Subcutaneous abdominal adipose tissue (tissue), 5 donors: Measurements from ENCODE around the gene PPP3CA.
"Not testable (repeated sequence)": the region's sequence is repeated elsewhere in the genome, so short reads cannot be mapped to it uniquely, and the experiment has no call there.

Experiments used
- H3K27ac ChIP-seq: one replicate; pipeline ENCODE4 v1.7.0; 2013; ENCODE audit warnings: low read depth, mild to moderate bottlenecking, inconsistent platforms, low read length, moderate library complexity
- H3K27me3 ChIP-seq, 5 donors: one replicate each; pipeline ENCODE4 v1.7.0; 2013; ENCODE audit warnings: low read length in 5 of 5, inconsistent platforms in 1 of 5; ENCODE audit not compliant: control insufficient read depth in 5 of 5, insufficient read depth in 4 of 5
- H3K36me3 ChIP-seq, 5 donors: one replicate each; pipeline ENCODE4 v1.7.0; 2013; ENCODE audit warnings: low read length in 5 of 5; ENCODE audit not compliant: control insufficient read depth in 5 of 5, insufficient read depth in 5 of 5
- H3K4me1 ChIP-seq, 5 donors: one replicate each; pipeline ENCODE4 v1.7.0; 2013; ENCODE audit warnings: low read length in 5 of 5, mild to moderate bottlenecking in 3 of 5, moderate library complexity in 1 of 5; ENCODE audit not compliant: control insufficient read depth in 5 of 5, insufficient read depth in 5 of 5
- H3K4me3 ChIP-seq, 5 donors: one replicate each; pipeline ENCODE4 v1.7.0; 2013; ENCODE audit warnings: low read length in 5 of 5, low read depth in 1 of 5
- H3K9ac ChIP-seq, 5 donors: one replicate each; pipeline ENCODE4 v1.7.0; 2013; ENCODE audit warnings: low read length in 5 of 5, mild to moderate bottlenecking in 4 of 5, moderate library complexity in 3 of 5
- H3K9me3 ChIP-seq, 5 donors: one replicate each; pipeline ENCODE4 v1.7.0; 2013; ENCODE audit warnings: low read length in 5 of 5; ENCODE audit not compliant: control insufficient read depth in 5 of 5
- donor health status: healthy.
- donor health status: healthy.
- donor health status: healthy.
- donor health status: healthy.
- donor health status: healthy.

Gene PPP3CA

GRCh38 chr4:101104312-101105052, 242.8 kb downstream of the PPP3CA start:
- H3K36me3 ChIP-seq: peaks cover 0 to 7% (median 0%) of the 10 kb centered on the region in 5 donors
- no peaks in the 10 kb centered on the region for H3K9me3 ChIP-seq
- H3K4me1 ChIP-seq: peaks cover 2 to 31% (median 22%) of the 10 kb centered on the region in 5 donors
- no peak overlapping the region for H3K9ac ChIP-seq
- no peak overlapping the region for H3K27ac ChIP-seq
- H3K27me3 ChIP-seq: no peaks in the 10 kb centered on the region
- no peak overlapping the region for H3K4me3 ChIP-seq

- no peaks in the 10 kb centered on the region for H3K9me3 ChIP-seq
- H3K36me3 ChIP-seq: peaks cover 0 to 7% (median 0%) of the 10 kb centered on the region in 5 donors
- peaks cover 2 to 31% (median 18%) of the 10 kb centered on the region in 5 donors for H3K4me1 ChIP-seq
- no peak overlapping the region for H3K9ac ChIP-seq
- H3K27me3 ChIP-seq: no peaks in the 10 kb centered on the region
- H3K27ac ChIP-seq: no peak overlapping the region
- no peak overlapping the region for H3K4me3 ChIP-seq
Measured at GRCh38 chr4:101103381-101104142, 243.8 kb downstream of the PPP3CA start.

- Histone ChIP-seq H3K27me3 (no peaks in the 10 kb centered on the region), H3K9me3 (no peaks in the 10 kb centered on the region), H3K9ac (no peak overlapping the region), H3K4me3 (no peak overlapping the region), H3K27ac (no peak overlapping the region), H3K4me1 (peaks cover 2 to 31% (median 18%) of the 10 kb centered on the region in 5 donors), H3K36me3 (peaks cover 0 to under 1% (median 0%) of the 10 kb centered on the region in 5 donors)
Measured at GRCh38 chr4:101102114-101102742, 245.1 kb downstream of the PPP3CA start.

GRCh38 chr4:101101072-101101471, 246.3 kb downstream of the PPP3CA start:
- Histone ChIP-seq H3K9ac (no peak overlapping the region), H3K27ac (no peak overlapping the region), H3K9me3 (no peaks in the 10 kb centered on the region), H3K4me1 (peaks cover 2 to 24% (median 18%) of the 10 kb centered on the region in 5 donors), H3K27me3 (no peaks in the 10 kb centered on the region), H3K36me3 (no peaks in the 10 kb centered on the region), H3K4me3 (no peak overlapping the region)

- Histone ChIP-seq H3K4me1 (peaks cover 2 to 20% (median 18%) of the 10 kb centered on the region in 5 donors), H3K4me3 (no peak overlapping the region), H3K36me3 (no peaks in the 10 kb centered on the region), H3K27me3 (no peaks in the 10 kb centered on the region), H3K27ac (no peak overlapping the region), H3K9ac (no peak overlapping the region), H3K9me3 (no peaks in the 10 kb centered on the region)
Measured at GRCh38 chr4:101098666-101099400, 248.5 kb downstream of the PPP3CA start.

GRCh38 chr4:101092609-101093008, 254.7 kb downstream of the PPP3CA start:
- H3K4me3 ChIP-seq, H3K4me1 ChIP-seq, H3K9me3 ChIP-seq, H3K27ac ChIP-seq, H3K27me3 ChIP-seq, H3K9ac ChIP-seq, H3K36me3 ChIP-seq: not testable (repeated sequence)

GRCh38 chr4:101089168-101089567, 258.2 kb downstream of the PPP3CA start:
- H3K9me3 ChIP-seq: no peaks in the 10 kb centered on the region
- H3K27ac ChIP-seq: no peak overlapping the region
- H3K9ac ChIP-seq: no peak overlapping the region
- H3K36me3 ChIP-seq: peaks cover 2 to 8% (median 5%) of the 10 kb centered on the region in 5 donors
- H3K27me3 ChIP-seq: no peaks in the 10 kb centered on the region
- no peaks in the 10 kb centered on the region for H3K4me1 ChIP-seq
- H3K4me3 ChIP-seq: no peak overlapping the region

GRCh38 chr4:101086801-101087586, 260.3 kb downstream of the PPP3CA start:
- H3K9ac ChIP-seq: no peak overlapping the region
- no peaks in the 10 kb centered on the region for H3K27me3 ChIP-seq
- H3K36me3 ChIP-seq: peaks cover 3 to 10% (median 7%) of the 10 kb centered on the region in 5 donors
- H3K27ac ChIP-seq: no peak overlapping the region
- H3K4me3 ChIP-seq: no peak overlapping the region
- peaks cover 0 to 3% (median 0%) of the 10 kb centered on the region in 5 donors for H3K4me1 ChIP-seq
- no peaks in the 10 kb centered on the region for H3K9me3 ChIP-seq

GRCh38 chr4:101083131-101083530, 264.2 kb downstream of the PPP3CA start:
- H3K9me3 ChIP-seq: no peaks in the 10 kb centered on the region
- no peak overlapping the region for H3K9ac ChIP-seq
- no peak overlapping the region for H3K4me3 ChIP-seq
- no peaks in the 10 kb centered on the region for H3K27me3 ChIP-seq
- H3K27ac ChIP-seq: no peak overlapping the region
- peaks cover 3 to 17% (median 6%) of the 10 kb centered on the region in 5 donors for H3K36me3 ChIP-seq
- H3K4me1 ChIP-seq: peaks cover 0 to 3% (median 0%) of the 10 kb centered on the region in 5 donors
